ENCODE measurements around the gene DCDC1.

DCDC1 gene

GRCh38 chr11:30916764-30917163 is 452.8 kb downstream of the DCDC1 start:
- TF ChIP-seq CTCF (IDR thresholded peaks at IDR 0.05; ENCODE audit: low read depth, low read length) = no peak
- no peak overlapping the region for H3K4me3 ChIP-seq (ENCODE audit: low read depth, low read length)

- H3K4me3 ChIP-seq (ENCODE audit: low read depth, low read length) = no peak overlapping the region
- TF ChIP-seq CTCF (IDR thresholded peaks at IDR 0.05; ENCODE audit: low read depth, low read length) = no peak
Observed at GRCh38 chr11:30914143-30914762, 455.3 kb downstream of the DCDC1 start.

- H3K4me3 ChIP-seq (ENCODE audit: low read depth, low read length) = no peak overlapping the region
- TF ChIP-seq CTCF (IDR thresholded peaks at IDR 0.05; ENCODE audit: low read depth, low read length) = no peak
Observed at GRCh38 chr11:30911247-30911646, 458.3 kb downstream of the DCDC1 start.

- H3K4me3 ChIP-seq (ENCODE audit: low read depth, low read length) = no peak overlapping the region
- no peak for TF ChIP-seq CTCF (IDR thresholded peaks at IDR 0.05; ENCODE audit: low read depth, low read length)
Observed at GRCh38 chr11:30908857-30909256, 460.7 kb downstream of the DCDC1 start.

GRCh38 chr11:30908272-30908671 is 461.3 kb downstream of the DCDC1 start:
- no peak overlapping the region for H3K4me3 ChIP-seq (ENCODE audit: low read depth, low read length)
- no peak for TF ChIP-seq CTCF (IDR thresholded peaks at IDR 0.05; ENCODE audit: low read depth, low read length)

GRCh38 chr11:30902929-30903328 is 466.6 kb downstream of the DCDC1 start:
- TF ChIP-seq CTCF (IDR thresholded peaks at IDR 0.05; ENCODE audit: low read depth, low read length) = no peak
- H3K4me3 ChIP-seq (ENCODE audit: low read depth, low read length) = no peak overlapping the region

GRCh38 chr11:30895046-30895445 is 474.5 kb downstream of the DCDC1 start:
- no peak overlapping the region for H3K4me3 ChIP-seq (ENCODE audit: low read depth, low read length)
- no peak for TF ChIP-seq CTCF (IDR thresholded peaks at IDR 0.05; ENCODE audit: low read depth, low read length)
